Endothelial cell of umbilical vein (primary cell): ENCODE results near the gene MAP6.

Source experiments
- EZH2 ChIP-seq: IDR thresholded peaks from 2 replicates; pipeline ENCODE4 v1.6.1; 2012; ENCODE audit warnings: borderline replicate concordance, low read depth, mild to moderate bottlenecking, moderate library complexity, low read length, inconsistent platforms; ENCODE audit not compliant: severe bottlenecking
- POLR2A ChIP-seq: IDR thresholded peaks from 2 replicates; pipeline ENCODE4 v1.6.1; 2012; ENCODE audit warnings: low read depth, mild to moderate bottlenecking, control low read depth, low read length
- POLR2AphosphoS5 ChIP-seq: IDR thresholded peaks from 2 replicates; pipeline ENCODE4 v1.6.1; 2012; ENCODE audit warnings: low read depth, mild to moderate bottlenecking, control low read depth, low read length, moderate library complexity; ENCODE audit not compliant: insufficient read depth

DNA sequence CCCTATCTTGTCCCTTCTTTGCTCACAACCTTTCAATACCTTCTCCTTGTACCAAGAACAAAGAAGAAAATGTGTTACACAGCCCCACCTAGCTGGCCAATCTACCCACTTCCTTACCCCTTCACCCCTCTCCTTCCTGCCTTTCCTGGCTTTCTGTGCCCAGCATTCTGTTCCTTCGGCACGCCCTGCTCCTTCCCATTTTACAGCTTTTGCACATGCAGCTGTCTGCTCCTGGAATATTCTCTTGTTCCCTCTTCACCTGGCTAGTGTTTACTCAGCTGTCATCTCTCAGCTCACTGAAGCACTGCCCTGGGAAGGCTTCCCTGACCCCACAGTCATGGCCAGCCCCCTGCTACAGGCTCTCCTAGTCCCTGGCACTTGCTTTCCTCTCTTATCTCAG, 76.1 kb downstream of the MAP6 start:
- TF ChIP-seq EZH2, result no peak
- no peak for TF ChIP-seq POLR2A
- no peak for TF ChIP-seq POLR2AphosphoS5
